Osteocyte (in vitro differentiated cells): ENCODE data around the gene GRPR. TPM values are rescaled to one million over a fixed set of nuclear protein-coding genes. Genes with fewer than 3 reads are reported as not detected.

Experiments used
- DNase-seq: peaks from one replicate; pipeline ENCODE4 v3.0.0; 2021; ENCODE audit warnings: mixed read lengths; ENCODE audit not compliant: unreplicated experiment; ENCODE audit errors: extremely low spot score
- H3K27ac Mint-ChIP-seq: one replicate; pipeline ENCODE4 v1.8.0; 2021; ENCODE audit warnings: mild to moderate bottlenecking, mixed read lengths; ENCODE audit not compliant: unreplicated experiment
- H3K27me3 Mint-ChIP-seq: one replicate; pipeline ENCODE4 v1.8.0; 2021; ENCODE audit warnings: mixed read lengths; ENCODE audit not compliant: unreplicated experiment
- H3K36me3 Mint-ChIP-seq: one replicate; pipeline ENCODE4 v1.8.0; 2021; ENCODE audit warnings: mixed read lengths; ENCODE audit not compliant: unreplicated experiment
- H3K4me1 Mint-ChIP-seq: one replicate; pipeline ENCODE4 v1.8.0; 2021; ENCODE audit warnings: mixed read lengths; ENCODE audit not compliant: unreplicated experiment
- H3K4me3 Mint-ChIP-seq: one replicate; pipeline ENCODE4 v1.8.0; 2021; ENCODE audit warnings: mild to moderate bottlenecking, moderate library complexity, mixed read lengths; ENCODE audit not compliant: unreplicated experiment
- H3K9me3 Mint-ChIP-seq: one replicate; pipeline ENCODE4 v1.8.0; 2021; ENCODE audit warnings: mixed read lengths; ENCODE audit not compliant: unreplicated experiment
- CTCF ChIP-seq: fragments of 200-600 bp; sonication (generic); IDR thresholded peaks from 2 replicates; pipeline ENCODE4 v1.5.0; 2021; ENCODE audit warnings: antibody characterized with exemption, mild to moderate bottlenecking, moderate library complexity
- total RNA-seq: library from RNA; stranded (reverse); gene quantifications from 2 replicates; pipeline ENCODE4 v1.2.1, GENCODE V29; 2021

Gene GRPR
- total RNA-seq, 1 donor from 2014 or later = 4.0 TPM

- no peak for DNase-seq
- Mint-ChIP-seq H3K4me3 (no peak overlapping the region), H3K36me3 (no peaks in the 10 kb centered on the region), H3K27ac (no peak overlapping the region), H3K9me3 (peaks cover 14% of the 10 kb centered on the region), H3K27me3 (peaks cover 3% of the 10 kb centered on the region), H3K4me1 (peaks cover 29% of the 10 kb centered on the region)
- no peak for TF ChIP-seq CTCF
Measured at GRCh38 chrX:16119353-16120220, 3.8 kb upstream of the GRPR start.

- H3K27me3 Mint-ChIP-seq = peaks cover 3% of the 10 kb centered on the region
- no peaks in the 10 kb centered on the region for H3K36me3 Mint-ChIP-seq
- no peak overlapping the region for H3K4me3 Mint-ChIP-seq
- H3K27ac Mint-ChIP-seq = no peak overlapping the region
- TF ChIP-seq CTCF = no peak
- H3K9me3 Mint-ChIP-seq = peaks cover 14% of the 10 kb centered on the region
- no peak for DNase-seq
- H3K4me1 Mint-ChIP-seq = peaks cover 23% of the 10 kb centered on the region
Measured at GRCh38 chrX:16120431-16120830, 2.9 kb upstream of the GRPR start.

GRCh38 chrX:16124201-16124600, 836 bp downstream of the GRPR start:
- Mint-ChIP-seq H3K4me1 (peaks cover 37% of the 10 kb centered on the region), H3K9me3 (peaks cover 3% of the 10 kb centered on the region), H3K27me3 (peaks cover under 1% of the 10 kb centered on the region), H3K27ac (no peak overlapping the region), H3K4me3 (peak overlapping the region; percentile 50), H3K36me3 (no peaks in the 10 kb centered on the region)
- no peak for TF ChIP-seq CTCF
- DNase-seq = no peak

- peak overlapping the region; percentile 28 for H3K27ac Mint-ChIP-seq
- DNase-seq = no peak
- H3K36me3 Mint-ChIP-seq = no peaks in the 10 kb centered on the region
- peak overlapping the region; percentile 60 for H3K4me3 Mint-ChIP-seq
- no peaks in the 10 kb centered on the region for H3K9me3 Mint-ChIP-seq
- TF ChIP-seq CTCF = no peak
- peaks cover 36% of the 10 kb centered on the region for H3K4me1 Mint-ChIP-seq
- no peaks in the 10 kb centered on the region for H3K27me3 Mint-ChIP-seq
Measured at GRCh38 chrX:16125520-16126149, 2.3 kb downstream of the GRPR start.

- no peak for DNase-seq
- Mint-ChIP-seq H3K4me1 (peaks cover 21% of the 10 kb centered on the region), H3K27ac (no peak overlapping the region), H3K27me3 (no peaks in the 10 kb centered on the region), H3K36me3 (no peaks in the 10 kb centered on the region), H3K4me3 (no peak overlapping the region), H3K9me3 (no peaks in the 10 kb centered on the region)
- no peak for TF ChIP-seq CTCF
Measured at GRCh38 chrX:16130707-16131106, 7.3 kb downstream of the GRPR start.
